Activated B cell treated with CpG ODN at 0.5 μM for 24 hours (primary cell): ENCODE measurements around the gene PIEZO1. TPM values are rescaled to one million over a fixed set of nuclear protein-coding genes. Genes with fewer than 3 reads are reported as not detected.

Experiments used
- ATAC-seq: fragments of 200-7000 bp; cut with Tn5 transposase; one replicate; pipeline ENCODE4 v1.10.0; 2021; ENCODE audit warnings: low read depth, mild to moderate bottlenecking, moderate library complexity
- CTCF ChIA-PET: fragments of 350-600 bp; sonication (Branson Sonifier 250); formaldehyde crosslinking; loops from one replicate; lab custom pipeline; 2021; ENCODE audit warnings: antibody characterized with exemption; lab: Charles Lee
- POLR2A ChIA-PET: fragments of 350-600 bp; sonication (Branson Sonifier 250); formaldehyde crosslinking; loops from one replicate; lab custom pipeline; 2021; ENCODE audit warnings: antibody characterized with exemption; lab: Charles Lee
- DNase-seq: peaks from one replicate; pipeline ENCODE4 v3.0.0; 2022
- H3K27ac Mint-ChIP-seq: one replicate; pipeline ENCODE4 v1.8.0; 2020; ENCODE audit warnings: mixed read lengths
- H3K27me3 Mint-ChIP-seq: one replicate; pipeline ENCODE4 v1.8.0; 2021; ENCODE audit warnings: mixed read lengths
- H3K36me3 Mint-ChIP-seq: one replicate; pipeline ENCODE4 v1.8.0; 2021; ENCODE audit warnings: low read depth, mixed read lengths
- H3K4me1 Mint-ChIP-seq: one replicate; pipeline ENCODE4 v1.8.0; 2021; ENCODE audit warnings: mixed read lengths
- H3K4me3 Mint-ChIP-seq: one replicate; pipeline ENCODE4 v1.8.0; 2020; ENCODE audit warnings: mild to moderate bottlenecking, mixed read lengths
- H3K9me3 Mint-ChIP-seq: one replicate; pipeline ENCODE4 v1.8.0; 2020; ENCODE audit warnings: mixed read lengths
- CTCF ChIP-seq: fragments of 200-600 bp; IDR thresholded peaks from one replicate; pipeline ENCODE4 v1.8.0; 2022; ENCODE audit warnings: antibody characterized with exemption, mild to moderate bottlenecking
- intact Hi-C: fragments of 100-400 bp; cut with micrococcal nuclease; formaldehyde crosslinking; loops from one replicate; pipeline ENCODE4 v1.15.1; 2024
- total RNA-seq: library from RNA; stranded (reverse); gene quantifications from 2 replicates; pipeline ENCODE4 v1.2.3, GENCODE V29; 2022

PIEZO1 gene
- total RNA-seq, 1 donor from 2014 or later, result 85.9 TPM

GRCh38 chr16:88753191-88753590, 31.8 kb downstream of the PIEZO1 start:
- CTCF ChIA-PET, result interaction anchor here (1.2 to 2.1 kb wide), 2 partner anchors 10 to 16 kb away, joined by 6 read pairs; no protein-coding TSS in a partner anchor
- H3K36me3 Mint-ChIP-seq, result peaks cover 5% of the 10 kb centered on the region
- H3K9me3 Mint-ChIP-seq, result no peaks in the 10 kb centered on the region
- POLR2A ChIA-PET, result no interaction called here
- no peak for TF ChIP-seq CTCF
- DNase-seq (no peak), ATAC-seq (no peak)
- no peak overlapping the region for H3K27ac Mint-ChIP-seq
- peaks cover 26% of the 10 kb centered on the region for H3K4me1 Mint-ChIP-seq
- H3K4me3 Mint-ChIP-seq, result no peak overlapping the region
- no peaks in the 10 kb centered on the region for H3K27me3 Mint-ChIP-seq
- intact Hi-C loops, result no loop called here

- no peaks in the 10 kb centered on the region for H3K9me3 Mint-ChIP-seq
- ChIA-PET POLR2A (interaction anchor here (0.6 kb wide), 1 partner anchor 119 kb away, joined by 3 read pairs; no protein-coding TSS in a partner anchor), CTCF (interaction anchor here (1.2 to 2.1 kb wide), 2 partner anchors 9 to 15 kb away, joined by 3 to 6 read pairs; no protein-coding TSS in a partner anchor)
- H3K27ac Mint-ChIP-seq, result no peak overlapping the region
- H3K36me3 Mint-ChIP-seq, result peaks cover 5% of the 10 kb centered on the region
- H3K27me3 Mint-ChIP-seq, result no peaks in the 10 kb centered on the region
- TF ChIP-seq CTCF, result no peak
- H3K4me3 Mint-ChIP-seq, result no peak overlapping the region
- ATAC-seq (no peak), DNase-seq (no peak)
- intact Hi-C loops, result no loop called here
- peaks cover 31% of the 10 kb centered on the region for H3K4me1 Mint-ChIP-seq
Measured at GRCh38 chr16:88752386-88753002, 32.5 kb downstream of the PIEZO1 start.

DNA sequence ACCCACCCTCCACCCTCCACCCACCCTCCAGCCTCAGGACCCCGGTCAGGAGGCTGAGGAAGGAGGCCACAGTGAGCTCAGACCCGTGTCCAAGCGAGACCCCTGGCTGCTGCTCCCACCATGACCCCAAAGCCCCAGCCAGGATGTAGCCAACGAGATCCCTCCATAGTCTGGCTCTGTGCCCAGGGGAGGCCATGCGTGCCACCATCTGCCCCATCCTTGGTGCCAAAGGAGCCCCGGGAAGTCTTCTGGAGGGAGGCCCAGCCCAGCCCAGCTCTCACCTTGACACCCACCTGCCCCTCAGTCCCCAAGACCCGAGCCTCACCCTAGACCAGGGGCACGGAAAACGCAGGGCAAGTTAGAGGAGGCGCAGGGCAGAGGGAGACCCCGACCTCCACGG, 34.2 kb downstream of the PIEZO1 start:
- Mint-ChIP-seq H3K9me3 (no peaks in the 10 kb centered on the region), H3K4me3 (no peak overlapping the region), H3K36me3 (peaks cover 5% of the 10 kb centered on the region), H3K27ac (no peak overlapping the region), H3K27me3 (no peaks in the 10 kb centered on the region), H3K4me1 (peaks cover 47% of the 10 kb centered on the region)
- ChIA-PET POLR2A (interaction anchor here (0.7 kb wide), 1 partner anchor 14 kb away, joined by 4 read pairs; no protein-coding TSS in a partner anchor), CTCF (interaction anchor here (1.3 kb wide), 1 partner anchor 62 kb away, joined by 3 read pairs; no protein-coding TSS in a partner anchor)
- intact Hi-C loops, result no loop called here
- TF ChIP-seq CTCF, result no peak
- DNase-seq (no peak), ATAC-seq (no peak)

- Mint-ChIP-seq H3K36me3 (peaks cover 5% of the 10 kb centered on the region), H3K4me1 (peaks cover 60% of the 10 kb centered on the region), H3K4me3 (no peak overlapping the region), H3K27me3 (no peaks in the 10 kb centered on the region), H3K9me3 (no peaks in the 10 kb centered on the region), H3K27ac (no peak overlapping the region)
- intact Hi-C loops, result no loop called here
- DNase-seq, result no peak
- TF ChIP-seq CTCF, result no peak
- ATAC-seq, result no peak
- CTCF ChIA-PET, result interaction anchor here (0.9 kb wide), 1 partner anchor 14 kb away, joined by 3 read pairs; no protein-coding TSS in a partner anchor
- POLR2A ChIA-PET, result interaction anchor here (0.8 kb wide), 1 partner anchor 61 kb away, joined by 3 read pairs; no protein-coding TSS in a partner anchor
Measured at GRCh38 chr16:88749358-88749757, 35.7 kb downstream of the PIEZO1 start.

DNA sequence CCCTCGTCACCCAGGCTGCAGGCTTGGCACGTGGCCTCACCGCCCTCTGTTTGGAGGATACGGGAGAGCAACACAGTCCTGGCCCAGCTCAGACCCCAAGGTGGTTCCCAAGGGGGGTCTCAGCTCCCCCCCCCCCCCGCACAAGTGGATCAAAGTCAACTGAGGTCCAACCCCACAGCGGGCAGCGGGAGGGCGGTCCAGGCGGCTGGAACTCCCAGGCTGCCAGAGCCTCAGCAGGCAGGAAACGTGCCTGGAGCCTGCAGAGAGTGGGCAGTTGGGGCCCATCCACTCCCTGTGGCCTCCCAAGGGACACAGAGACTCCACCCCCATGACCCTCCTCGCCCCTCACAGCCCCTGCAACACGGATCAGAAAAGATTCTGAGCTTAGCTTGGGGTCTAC, 36.7 kb downstream of the PIEZO1 start:
- Mint-ChIP-seq H3K36me3 (peaks cover 5% of the 10 kb centered on the region), H3K4me1 (peaks cover 66% of the 10 kb centered on the region), H3K27ac (peak overlapping the region; percentile 46), H3K9me3 (no peaks in the 10 kb centered on the region), H3K4me3 (no peak overlapping the region), H3K27me3 (no peaks in the 10 kb centered on the region)
- no peak for ATAC-seq
- no peak for DNase-seq
- ChIA-PET CTCF (interaction anchor here (0.9 to 3.7 kb wide), 2 partner anchors 11 to 15 kb away, joined by 3 to 33 read pairs; no protein-coding TSS in a partner anchor), POLR2A (no interaction called here)
- no peak for TF ChIP-seq CTCF
- intact Hi-C loops, result no loop called here
